ENCODE measurements around the gene ALCAM.

ALCAM gene

DNA sequence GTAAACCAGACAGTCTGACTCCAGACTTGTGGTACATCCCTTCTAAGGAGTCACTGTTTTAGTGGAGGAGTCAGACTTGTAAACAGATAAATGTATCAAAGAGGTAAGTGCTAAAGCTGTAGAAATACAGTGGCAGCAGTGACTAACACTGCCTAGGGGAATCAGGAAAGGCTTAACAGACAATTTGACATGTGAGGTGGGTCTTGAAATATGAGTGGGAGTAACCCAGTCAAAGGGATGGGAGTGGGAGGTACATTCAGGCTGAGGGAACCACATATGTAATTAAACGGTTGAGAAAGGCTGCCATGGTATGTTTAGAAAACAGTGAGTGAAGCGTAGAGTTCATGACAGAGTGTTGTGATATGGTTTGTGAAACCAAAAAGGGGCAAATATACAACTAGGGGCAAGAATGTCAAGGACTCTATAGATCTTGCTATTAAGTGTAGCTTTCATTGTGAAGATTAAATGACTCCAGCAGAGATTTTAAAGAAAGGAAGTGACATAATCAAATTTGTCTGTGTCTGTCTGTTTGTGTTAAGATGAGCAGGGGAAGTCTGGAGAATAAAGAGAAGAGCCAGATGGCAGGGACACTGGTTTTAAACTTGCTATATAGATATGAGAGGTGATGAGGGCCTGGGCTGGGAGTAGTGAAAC, 11.2 kb upstream of the ALCAM start:
- DNase-seq = no peak

DNA sequence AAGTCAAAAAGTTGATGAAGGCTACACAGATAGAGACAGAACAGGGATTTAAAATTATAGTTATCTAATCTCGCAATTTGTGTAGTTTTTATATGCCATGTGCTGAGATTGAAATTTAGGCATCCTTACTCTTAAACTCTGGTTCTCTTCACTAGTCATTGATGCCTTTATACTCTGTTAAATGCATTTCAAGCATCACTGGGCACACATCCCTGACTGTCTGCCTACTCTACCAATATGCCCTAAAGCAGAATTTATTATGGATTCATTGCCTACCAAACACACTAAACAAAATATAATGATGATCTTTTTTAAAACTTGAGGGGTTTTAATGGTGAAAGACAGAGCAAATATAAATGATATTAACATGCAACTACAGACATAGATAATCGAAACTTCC, 10.3 kb upstream of the ALCAM start:
- no peak for DNase-seq

DNA sequence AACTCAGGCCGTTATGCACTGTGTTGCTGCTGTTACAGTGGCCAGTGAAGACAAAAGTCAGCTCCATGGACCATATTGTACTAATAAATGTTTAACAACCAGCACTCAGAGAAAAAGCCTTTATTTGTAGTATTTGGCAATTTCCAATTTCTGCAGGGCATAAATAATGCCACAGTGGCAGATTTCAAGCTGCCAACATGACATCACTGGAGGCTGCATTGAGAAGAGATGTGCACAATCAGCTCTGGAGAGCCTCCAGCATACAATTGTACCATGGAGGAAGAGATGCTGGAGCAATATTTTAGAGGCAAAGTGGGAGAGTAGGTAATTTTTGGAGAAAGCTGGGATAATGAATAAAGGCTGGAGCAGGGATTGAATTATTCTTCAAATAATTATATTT, 9.7 kb upstream of the ALCAM start:
- DNase-seq = peak in 12 of 56 donors; percentile 0 to 45 (median 12)

DNA sequence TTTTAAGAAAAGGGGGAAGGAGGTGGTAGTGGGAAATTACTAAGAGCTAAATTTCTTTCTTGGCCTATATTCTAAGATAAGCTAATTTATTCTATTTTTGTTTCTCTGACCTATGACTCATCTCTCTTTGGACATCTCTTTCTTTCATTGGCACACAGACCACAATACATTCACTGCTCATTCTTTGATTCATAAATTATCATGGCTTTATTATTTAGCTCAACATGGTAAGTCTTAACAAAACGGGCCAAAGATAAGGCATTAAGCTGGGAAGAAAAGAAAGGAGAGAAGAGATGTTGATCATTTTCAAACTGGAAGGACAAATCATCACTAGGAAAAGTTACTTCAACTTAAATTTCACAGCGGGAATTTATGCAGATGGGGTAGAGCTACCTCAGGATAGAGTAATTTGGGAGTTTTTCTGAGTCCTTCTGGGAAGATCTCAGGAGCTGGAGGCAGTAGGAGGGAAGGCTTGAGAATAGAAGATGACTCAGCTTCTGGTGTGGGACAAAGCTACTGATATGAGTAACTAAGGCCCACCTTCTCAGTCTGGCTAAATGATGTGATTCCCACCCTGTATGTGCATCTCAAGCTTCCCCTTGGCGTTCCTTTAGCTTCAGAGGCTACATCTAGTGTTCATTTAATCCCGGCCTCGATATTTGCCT, 7.5 kb upstream of the ALCAM start:
- DNase-seq = no peak

DNA sequence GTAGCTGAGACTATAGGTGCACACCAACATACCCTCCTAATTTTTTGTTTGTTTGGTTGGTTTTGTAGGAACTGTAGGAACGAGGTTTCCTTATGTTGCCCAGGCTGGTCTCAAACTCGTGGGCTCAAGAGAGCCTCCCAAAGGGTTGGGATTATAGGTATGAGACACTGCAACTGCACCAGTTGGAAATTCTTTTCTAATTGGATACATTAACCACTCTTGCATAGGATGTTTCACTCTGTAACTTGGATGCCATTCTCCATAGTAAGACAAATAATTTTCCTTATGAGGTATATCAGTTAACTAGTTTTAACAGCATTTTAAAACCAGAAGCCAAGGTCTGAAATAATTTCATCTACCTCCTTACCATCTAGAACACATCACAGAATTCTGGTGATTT, 6.7 kb upstream of the ALCAM start:
- no peak for DNase-seq

DNA sequence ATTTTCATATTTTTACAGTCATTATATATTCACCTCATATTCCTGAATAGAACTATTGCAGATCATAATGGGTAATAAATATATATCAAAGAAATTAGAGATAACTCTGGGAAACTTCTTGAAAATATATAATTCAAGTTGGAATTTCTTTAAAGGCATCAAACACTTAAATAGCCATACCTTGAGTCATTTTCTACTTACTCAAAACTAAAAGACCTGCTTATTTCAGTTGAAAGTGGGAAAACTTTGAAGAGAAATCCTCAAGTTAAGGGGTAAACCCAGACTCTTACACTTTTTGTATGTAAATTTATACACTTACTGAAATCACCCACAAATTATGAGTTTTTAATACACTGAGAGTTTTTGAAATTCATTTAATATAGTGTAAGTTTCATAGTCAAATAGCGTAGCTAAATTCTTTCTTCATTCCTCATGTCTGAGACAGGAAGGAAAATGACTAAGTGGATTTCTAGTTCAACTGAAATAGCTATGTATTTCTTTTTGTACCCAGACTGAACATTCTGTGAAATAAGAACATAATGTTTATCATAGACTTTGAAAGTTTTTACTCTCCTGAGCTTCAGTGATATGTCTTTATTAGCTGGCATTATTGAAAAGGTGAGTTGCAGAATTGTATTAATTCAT, 4.6 kb upstream of the ALCAM start:
- no peak for DNase-seq

DNA sequence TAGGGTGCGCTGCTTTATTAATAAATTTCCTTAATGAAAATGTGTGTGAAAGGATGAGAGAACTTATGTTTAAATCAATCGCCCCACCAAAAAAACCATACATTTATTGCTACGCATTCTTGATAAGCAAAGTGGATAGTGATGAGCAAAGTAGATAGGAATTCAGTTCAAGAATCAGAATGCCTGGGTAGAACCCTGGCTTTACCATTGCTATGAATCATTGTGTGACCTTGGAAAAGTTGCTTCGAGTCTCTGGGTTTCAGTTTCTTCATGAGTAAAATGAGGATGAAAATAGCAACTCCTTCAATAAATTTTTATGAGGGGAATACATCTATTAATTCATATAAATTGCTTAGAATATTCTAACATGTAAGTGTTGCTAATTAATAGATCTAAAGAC, 2.6 kb upstream of the ALCAM start:
- DNase-seq = no peak

DNA sequence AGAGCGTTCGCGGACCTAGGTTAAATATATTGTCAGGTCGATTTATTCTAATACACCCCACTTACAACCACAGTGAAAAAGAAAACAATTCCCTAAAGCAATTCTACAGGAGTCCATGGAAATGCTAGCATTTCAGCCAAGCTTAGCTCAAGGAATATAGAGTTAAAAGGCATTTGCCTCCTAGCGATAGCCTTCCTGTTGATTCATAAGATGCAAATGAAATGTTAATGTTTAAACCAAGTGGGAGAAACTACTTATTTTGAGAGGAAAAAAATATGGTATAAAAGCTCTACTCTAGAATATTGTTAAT, 1.7 kb upstream of the ALCAM start:
- DNase-seq = no peak

DNA sequence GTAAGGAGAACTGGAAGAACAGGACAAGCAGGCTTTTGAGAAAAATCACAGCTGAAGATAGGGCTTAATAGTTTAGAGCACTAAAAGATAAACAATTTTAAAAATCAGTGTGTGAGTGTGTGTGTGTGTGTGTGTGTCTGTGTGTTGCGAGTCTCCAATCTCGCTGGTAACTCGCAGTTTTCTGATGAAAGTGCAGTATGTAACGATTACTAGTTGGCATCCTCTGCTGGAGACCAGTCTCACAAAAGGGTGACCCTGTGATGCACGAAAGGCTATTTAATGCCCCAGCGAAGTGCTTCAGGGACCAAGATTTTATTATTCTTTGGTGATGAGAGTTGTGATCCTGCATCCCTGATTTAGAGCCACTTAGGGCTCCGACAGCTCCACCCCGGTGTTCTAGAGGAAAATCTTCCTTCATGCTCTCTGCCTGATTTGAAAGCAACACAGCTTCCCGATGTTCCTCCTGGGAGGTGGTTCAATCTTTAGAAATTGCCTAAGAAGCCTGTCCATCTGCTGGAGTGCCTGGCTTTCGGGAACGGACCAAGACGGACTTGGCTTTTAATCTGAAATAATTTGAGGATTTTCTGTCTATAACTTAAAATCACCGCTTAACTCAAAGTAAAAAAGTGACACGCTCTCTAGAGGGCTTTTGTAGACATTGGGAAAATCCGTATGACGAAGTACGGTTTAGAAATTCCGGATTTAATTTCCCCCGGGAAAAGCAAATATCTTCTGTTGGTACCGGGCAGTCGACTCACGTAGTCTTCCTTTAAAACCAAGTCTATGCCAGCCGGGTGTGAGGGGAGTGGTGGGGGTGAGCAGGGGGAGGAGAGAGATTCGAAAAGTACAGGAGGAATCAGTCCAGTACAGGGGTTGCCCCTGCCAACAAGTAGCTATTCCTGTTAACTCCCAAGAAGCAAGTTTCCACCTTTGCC, 1.1 kb upstream of the ALCAM start:
- DNase-seq = peak in 37 of 56 donors; percentile 1 to 72 (median 22)

DNA sequence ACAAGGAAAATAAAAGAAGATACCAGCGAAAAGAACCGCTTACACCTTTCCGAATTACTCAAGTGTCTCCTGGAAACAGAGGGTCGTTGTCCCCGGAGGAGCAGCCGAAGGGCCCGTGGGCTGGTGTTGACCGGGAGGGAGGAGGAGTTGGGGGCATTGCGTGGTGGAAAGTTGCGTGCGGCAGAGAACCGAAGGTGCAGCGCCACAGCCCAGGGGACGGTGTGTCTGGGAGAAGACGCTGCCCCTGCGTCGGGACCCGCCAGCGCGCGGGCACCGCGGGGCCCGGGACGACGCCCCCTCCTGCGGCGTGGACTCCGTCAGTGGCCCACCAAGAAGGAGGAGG, 325 bp downstream of the ALCAM start:
- DNase-seq = peak in 25 of 56 donors; percentile 4 to 66 (median 52)

DNA sequence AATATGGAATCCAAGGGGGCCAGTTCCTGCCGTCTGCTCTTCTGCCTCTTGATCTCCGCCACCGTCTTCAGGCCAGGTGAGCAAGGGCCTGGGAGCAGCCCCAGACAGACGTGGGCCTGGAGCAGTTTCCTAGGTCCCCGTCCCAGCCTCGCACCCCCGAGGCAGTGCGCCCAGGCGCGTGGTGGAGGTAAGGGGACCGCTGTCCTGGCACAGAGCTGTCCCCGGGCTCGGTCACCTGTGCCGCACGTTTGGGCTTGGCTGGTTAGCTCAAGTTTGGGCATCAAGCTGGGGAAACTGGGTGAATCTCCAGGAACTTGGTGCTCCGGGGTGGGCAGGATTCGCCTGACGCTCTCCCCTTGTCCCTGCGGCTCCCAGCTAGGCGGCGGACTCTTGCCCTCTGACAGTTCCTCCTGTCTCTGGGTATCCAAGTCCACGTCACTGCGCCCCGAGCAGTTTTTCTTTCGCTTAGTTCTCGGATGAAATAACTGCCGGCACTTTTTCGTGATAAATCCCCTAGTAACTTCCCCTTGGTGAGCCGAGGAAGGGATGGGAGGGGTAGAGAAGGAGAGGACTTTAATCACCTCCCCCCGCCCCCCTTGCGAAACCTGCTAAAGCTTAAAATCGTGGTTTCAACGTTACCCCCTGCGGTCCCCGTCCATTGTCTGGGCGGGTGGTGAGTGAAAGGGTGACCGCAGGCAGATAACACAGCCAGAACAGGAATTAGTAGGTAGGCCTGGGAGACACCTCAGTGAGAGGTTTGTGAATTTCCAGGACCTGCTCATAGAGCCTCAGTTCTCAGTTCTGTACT, 901 bp downstream of the ALCAM start:
- DNase-seq = peak in 52 of 56 donors; percentile 17 to 79 (median 56)

DNA sequence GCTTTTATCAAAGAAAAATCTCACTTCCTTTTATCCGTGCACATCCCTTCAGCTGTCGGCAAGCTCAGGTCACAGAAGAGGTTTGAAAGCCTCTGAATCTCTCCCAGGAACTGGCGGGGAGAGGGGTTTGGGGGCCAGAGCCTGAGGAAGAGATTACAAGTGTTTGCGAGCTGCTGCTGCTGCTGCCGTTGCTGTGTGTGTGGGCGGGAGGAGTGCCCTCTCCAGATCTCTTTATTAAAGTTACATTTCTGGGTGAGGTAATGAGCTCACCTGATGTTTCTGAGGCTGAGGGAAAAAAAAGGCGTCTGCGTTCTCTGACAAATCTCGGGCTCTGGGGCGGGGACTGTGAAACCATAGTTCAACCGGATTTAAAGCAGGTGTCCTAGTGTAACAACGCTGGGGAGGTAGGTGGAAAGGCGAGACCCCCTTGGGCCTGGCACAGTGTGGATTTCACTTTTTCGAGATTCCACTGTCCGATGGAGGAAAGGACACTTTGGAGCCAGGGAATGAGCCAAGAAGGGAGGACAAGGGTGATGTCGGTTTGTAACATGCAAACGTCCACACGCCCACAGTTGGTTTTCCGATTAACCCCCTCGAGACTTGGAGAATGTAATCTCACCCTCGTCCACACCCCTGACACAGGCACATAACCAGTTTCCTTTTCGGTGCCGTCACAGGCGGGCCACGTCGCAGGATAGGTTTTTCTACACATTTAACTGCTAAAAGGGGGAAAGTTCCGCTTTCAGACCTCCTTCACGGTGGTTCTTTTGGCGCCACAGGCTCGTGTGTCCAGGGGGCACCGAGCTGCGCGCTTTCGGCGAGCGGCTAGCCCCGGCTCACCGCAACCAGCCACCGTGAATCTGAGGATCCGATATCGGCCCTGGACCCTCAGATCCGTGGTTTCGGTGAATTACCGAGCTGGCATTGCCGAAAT, 2.1 kb downstream of the ALCAM start:
- peak in 47 of 56 donors; percentile 2 to 80 (median 45) for DNase-seq

DNA sequence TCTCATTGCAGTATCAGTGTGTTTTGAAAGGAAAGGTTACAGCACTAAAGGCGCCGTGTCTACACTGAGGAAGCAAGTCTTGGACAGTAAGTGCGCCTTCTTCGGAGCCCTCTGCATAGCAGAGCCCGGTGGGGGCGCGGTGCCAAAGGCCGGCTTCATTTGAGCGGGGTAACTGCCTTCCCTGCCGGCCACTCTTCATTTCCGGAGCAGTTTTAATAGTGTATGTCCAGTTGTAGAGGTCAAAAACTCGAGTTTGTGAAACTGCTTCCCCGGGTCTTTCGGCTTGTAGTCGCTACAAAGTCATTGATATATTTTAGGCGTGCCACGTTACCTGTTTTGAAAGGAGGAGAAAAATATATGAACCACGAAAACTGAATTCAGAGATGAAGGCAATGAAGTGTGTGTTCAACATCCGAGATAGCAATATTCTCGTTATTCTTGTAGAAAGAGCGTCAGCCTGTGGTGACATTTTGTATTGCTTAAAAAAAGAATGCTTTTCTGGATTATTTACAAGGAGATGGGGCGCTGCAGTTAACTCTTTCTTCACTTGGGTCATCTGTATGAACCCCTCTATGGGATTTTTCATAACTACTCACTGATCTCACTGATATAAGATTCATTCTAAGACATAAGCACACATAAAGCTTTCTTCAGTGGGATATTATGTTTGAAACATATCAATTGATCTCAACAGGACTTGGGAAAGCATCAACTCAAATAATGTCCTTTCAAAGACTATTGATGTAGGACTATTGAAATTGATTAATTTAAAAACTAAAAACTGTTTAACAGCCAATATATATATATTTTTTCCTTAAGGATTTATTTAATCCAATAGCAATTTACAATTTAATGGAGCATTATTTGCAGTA, 3.0 kb downstream of the ALCAM start:
- peak in 55 of 56 donors; percentile 3 to 80 (median 58) for DNase-seq

DNA sequence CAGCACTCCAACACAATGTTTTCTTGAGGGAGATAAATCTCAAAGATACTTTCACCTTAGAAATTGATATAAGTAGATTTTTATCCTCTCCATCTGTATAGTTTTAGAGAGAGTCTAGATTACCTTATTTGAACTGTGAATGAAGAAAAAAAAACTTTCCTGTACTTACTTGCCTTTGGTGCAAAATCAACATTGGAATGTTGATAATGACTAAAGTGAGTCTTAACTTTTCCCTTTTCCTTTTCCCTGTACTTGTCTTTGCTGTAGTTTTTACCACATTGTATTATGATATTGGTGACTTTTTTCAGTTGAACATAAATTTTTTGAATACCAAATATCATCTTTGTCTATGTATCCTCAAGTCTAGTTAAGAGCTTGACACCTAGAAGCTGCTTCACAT, 6.7 kb downstream of the ALCAM start:
- DNase-seq = no peak

DNA sequence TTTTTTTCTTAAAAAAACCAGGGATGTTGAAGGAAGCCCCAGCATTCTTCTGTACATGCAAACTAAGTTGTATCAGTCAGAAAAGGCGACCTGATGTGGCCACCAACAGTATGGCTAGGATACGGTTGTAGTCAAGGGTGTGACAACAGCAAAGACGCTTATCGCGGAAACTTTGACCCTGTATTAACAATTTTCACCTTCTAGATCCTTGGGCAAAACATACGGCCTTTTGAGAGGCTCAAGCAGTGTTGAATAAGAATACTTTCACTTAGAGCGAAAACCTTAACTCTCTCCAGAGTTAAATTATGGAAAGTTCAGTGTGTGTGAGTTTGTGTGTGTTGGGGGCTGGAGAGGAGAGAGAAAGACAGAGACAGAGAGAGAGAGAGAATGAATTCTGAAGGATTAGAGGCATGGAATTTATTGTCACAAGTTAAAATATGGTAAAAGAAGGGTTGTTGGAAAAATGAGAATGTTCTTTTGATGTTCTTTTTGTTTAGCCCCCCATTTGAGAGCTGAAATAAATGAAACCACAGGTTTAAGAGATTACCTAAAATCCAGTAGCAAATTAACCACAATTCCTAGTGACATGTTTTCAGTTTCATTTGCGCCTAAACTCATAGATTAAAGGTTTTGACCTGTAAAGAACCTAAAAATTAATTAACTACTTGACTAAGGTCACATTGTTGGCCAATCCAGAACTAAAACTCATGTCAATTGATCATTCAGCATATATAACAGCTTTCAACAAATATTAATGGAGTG, 9.2 kb downstream of the ALCAM start:
- no peak for DNase-seq

DNA sequence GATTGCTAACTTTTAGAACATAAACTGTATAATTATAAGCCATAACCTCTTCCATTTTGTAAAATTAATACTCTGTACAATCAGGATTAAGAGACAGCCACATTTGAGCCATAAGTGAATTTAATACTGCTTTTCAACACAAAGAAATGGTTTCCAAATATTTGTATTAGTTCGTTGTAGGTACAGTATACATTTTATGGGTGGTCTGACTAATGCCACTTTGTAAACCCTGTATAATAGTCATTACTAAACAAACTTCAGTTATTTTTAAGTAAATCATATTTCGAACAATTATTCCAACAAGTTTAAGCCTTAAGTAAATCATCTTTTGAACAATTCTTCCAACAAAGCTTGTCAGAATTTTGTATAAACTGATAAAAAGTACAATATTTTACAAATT, 11.0 kb downstream of the ALCAM start:
- DNase-seq = no peak

DNA sequence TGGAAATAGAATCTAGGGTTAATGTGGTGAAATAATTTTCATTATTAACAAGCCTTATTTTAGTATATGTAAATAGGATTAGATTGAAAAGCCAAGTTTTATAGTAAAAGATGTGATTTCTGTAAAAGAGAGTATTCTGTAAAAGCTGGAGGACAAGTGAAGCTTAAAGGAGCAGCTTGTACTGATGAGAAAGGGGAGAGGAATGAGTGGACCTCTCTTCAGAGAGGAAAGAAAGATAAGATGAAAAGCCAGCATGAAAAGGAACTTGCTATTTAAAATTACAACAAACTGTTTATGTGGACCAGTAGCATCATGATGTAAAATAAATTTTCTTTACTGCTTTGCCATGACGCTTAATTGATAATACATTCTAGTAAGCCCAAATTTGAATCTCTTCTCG, 18.5 kb downstream of the ALCAM start:
- DNase-seq = no peak

Data from amygdala (tissue), 56 donors.